GM10847 (cell line): Measurements from ENCODE around the gene TRIM3.

Experiments
- POLR2A ChIP-seq: IDR thresholded peaks from 2 replicates; pipeline ENCODE4 v1.6.1; 2011; ENCODE audit not compliant: insufficient read length; ENCODE audit errors: extremely low read depth

Gene TRIM3

DNA sequence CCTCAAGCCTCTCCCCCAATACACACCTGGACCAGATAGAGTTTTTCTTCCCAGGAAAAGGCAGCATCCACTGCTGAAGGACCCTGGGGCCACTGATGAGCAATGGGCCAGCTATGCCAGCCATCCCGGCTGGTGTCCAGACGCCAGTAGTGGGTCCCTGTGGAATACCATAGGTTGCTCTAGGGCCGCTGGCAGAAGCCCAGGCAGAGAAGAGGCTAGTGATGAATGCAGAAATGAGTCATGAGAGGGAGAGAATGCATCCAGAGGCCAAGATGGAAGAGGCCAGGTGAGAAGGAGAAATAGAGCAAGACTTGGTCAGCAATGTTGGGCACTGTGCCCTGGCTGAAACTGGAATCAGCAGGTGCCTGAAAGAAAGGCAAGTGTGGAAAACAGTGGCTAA lies 41.9 kb downstream of the TRIM3 start:
- TF ChIP-seq POLR2A = no peak

DNA sequence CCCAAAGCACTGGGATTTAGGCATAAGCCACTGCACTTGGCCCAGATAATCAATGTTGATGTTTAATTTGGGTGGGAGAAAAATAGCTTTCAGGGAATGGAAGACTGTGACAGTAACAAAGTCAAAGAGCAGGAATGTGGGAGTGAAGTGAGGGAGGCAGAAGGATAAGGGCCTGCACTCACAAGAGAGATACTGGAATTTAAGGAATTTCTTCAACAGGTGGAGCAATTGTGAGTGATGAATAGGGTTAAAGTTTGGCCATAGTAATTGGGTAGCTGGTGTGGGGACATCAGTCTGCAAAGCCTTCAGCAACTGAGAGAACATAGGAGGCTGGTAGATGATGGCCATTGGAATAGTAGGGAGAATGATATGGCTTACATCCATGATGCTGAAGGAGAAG lies 46.2 kb downstream of the TRIM3 start:
- TF ChIP-seq POLR2A = no peak

DNA sequence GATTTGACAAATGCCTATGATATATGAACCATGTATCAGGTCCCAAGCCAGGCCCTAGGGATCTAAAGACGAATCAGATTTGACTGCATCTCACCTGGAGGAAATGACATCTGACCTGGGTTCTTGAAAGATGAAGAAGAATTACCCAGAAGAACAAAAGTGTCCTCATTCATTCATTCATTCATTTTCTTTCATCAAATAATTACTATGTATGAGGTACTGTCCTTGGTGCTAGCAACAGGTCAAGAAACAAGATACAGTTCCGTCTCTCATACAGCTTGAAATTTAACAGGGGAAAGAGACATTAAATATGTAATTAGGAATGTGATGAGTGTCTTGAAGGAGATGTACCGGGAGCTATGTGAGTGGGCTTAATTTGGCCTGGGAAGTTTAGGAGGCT lies 53.1 kb downstream of the TRIM3 start:
- TF ChIP-seq POLR2A = no peak

DNA sequence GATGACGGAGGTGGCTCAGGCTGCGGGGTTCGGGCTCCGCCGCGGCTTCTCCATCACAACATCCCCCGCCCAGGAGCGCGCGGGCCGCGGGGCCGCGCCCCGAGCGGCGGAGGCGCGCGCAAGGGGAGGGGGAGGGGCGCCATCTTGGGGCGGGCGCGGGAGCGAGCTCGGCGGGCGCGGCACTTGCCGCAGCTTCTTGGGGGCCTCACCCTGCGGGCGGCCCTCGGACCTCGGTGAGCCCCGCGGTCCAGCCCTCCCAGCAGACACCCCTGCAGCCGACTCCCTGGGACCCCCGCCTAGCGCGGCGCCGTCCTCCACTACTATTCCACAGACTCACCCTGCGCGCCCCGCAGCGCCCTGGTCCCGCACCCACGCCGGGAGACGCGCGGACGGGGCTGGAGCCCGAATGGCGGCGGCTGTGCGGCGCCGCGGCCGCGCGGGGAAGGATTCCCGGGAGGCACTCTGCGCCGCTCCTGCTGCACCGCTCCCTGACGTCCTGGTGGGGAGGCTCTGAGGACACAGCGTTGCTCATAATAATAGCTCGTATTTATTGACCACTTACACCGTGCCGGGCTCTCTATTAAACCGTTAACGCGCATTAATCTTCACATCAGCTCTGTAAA lies 54.6 kb downstream of the TRIM3 start, which contains the start of gene APBB1:
Gene APBB1, minus strand, starts transcription at position 86 of the 623 bp plus-strand sequence. CDS start 7,747 bp downstream, outside the sequence.
- TF ChIP-seq POLR2A = no peak

DNA sequence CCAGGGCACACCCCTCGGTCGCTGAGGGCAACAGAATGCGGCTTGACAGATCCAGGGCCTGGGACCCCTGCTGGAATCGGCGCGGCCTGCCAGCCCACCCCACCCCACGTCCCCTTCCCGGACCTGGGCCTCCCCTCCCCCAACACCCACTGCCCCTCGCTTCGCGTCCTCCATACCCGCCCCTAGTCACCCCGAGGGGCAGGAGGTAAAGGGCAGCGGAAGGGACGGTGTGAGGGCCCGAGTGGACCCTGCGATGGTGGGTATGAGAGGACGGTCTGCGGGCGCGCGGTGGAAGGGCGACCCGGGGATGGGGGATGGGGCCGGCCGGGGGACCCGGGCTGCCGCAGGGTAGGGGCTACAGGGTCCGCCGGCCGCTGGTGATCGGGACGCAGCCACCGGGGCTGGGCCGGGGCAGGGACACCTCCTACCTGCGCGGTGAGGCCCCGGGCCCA lies 55.2 kb downstream of the TRIM3 start:
- no peak for TF ChIP-seq POLR2A

- TF ChIP-seq POLR2A = no peak
Measured at GRCh38 chr11:6417907-6418556, 55.7 kb downstream of the TRIM3 start.

DNA sequence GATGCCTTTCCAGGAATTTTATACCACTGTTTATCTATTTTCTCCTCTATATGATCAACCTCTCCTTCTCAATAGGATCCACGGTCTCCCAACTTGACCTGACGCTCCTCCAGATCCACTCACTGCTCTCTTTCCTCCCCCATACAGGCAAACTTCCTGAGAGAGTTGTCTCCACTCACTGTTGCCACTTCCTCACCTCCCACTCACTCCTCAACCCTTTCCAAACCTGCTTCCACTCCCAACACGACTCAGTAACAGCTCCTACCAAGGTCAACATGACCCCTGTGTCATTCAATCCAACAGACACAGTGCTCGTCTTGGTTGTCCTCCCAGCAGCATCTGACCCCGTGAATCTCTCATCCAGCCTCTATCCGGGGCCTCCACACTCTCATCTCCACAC lies 57.9 kb downstream of the TRIM3 start:
- no peak for TF ChIP-seq POLR2A

DNA sequence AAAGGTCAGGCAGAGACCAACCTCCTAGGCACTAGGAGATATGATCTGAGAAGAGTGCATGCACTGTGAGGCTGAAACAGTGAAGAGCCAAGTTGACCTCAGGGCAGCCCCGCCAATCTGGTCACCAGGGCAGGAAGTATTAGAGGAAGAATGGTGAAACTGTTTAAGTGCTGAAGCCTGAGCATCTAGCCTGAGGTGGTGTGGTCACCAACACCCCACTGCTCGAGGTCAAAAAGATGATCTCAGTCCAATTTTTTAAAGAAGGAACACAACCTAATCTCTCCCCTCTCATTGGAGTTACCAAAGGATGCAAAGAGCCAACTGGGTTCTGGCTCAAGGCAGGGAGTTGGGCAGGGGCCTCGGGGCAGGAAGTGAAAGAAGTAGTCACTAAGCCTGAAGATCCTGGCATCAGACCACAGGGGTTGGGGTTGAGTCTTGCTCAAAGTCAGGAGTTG lies 58.8 kb downstream of the TRIM3 start:
- no peak for TF ChIP-seq POLR2A

DNA sequence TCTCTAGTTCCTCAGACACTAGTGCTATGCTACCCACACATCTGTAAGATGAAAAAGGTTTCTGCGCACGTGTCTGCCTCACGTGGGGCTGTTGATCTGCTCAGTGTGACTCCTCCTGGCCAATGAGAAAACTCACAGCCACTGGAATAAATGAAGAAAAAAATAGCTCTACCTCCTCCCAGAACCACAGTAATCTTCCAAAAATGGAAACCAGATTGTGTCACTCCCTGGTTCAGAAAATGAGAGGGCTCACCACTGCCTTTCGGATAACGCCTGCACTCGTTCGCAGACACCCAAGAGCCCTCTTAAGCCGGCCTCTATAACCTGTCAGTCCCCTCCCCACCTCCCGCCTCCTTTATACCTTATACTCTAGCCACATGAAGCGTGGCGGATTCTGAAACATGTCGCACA lies 59.9 kb downstream of the TRIM3 start:
- no peak for TF ChIP-seq POLR2A

DNA sequence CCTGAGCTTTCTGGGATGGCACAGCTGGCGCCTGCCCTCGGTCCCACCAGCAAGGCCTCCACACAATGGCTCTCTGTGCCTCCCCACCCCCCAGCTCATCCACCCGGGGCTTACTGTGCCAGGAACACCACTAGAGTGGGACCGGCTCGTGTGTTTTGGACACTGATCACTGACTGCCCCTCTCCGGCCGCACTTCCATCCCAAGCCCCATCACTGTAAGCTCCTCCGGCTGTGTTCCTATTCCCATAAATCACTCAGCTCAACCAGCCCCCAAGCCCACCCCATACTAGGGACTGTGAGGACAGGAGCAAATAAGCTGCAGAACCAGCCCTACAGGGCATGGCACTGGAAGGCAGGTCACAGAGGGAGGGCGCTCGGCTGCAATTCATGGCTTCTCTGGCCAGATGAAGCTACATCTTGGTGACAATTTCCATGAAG lies 62.1 kb downstream of the TRIM3 start:
- no peak for TF ChIP-seq POLR2A

GRCh38 chr11:6410695-6411430 lies 62.9 kb downstream of the TRIM3 start:
- no peak for TF ChIP-seq POLR2A

DNA sequence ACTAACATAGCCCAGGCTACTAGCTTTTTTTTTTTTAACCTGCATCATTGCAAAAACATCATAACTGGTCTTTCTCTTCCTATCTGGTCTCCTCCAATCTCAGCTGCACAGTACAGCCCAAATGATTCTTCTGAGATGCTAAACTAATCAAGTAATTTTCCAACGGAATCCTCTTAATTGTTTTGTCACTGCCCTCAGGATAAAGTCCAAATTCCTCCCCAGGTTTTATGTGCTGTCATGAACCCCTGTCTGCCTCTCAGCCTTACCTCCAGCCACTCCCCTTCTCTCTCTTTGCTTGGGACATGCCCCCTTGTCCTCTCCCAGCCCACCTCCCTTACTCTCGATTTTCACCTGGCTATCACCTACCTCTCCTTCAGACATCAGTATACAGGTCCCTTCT lies 67.4 kb downstream of the TRIM3 start:
- TF ChIP-seq POLR2A = no peak

GRCh38 chr11:6405846-6406245 lies 67.9 kb downstream of the TRIM3 start:
- no peak for TF ChIP-seq POLR2A

DNA sequence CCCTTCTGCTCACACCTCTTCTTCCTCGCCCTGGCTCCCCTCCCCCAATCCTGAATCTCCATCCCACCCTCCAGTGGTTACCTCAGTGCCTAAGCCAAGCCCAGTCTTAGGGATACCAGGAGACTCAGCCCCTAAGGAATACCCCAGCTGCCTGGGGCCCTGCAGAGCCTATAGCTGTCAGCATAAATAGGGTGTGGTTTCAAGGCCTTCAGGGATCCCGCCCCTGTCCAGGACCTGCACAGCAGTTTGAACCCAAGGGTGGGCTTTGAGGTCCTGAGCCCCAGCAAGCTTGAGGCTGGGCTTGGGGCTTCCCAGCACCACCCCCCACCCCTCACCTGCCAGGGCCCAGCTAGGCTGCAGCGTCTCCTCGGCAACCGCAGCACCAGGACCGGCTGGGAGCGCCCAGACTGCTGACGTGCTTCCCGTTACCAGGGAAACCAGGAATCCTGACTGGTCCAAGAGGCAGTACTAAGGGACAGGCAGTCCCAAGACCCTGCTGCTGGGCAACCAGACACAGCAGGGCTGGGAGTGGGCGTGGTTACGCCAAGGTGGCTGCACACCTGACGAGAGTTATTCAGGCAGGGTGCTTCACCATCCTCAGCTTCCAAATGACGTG lies 68.6 kb downstream of the TRIM3 start:
- no peak for TF ChIP-seq POLR2A

- TF ChIP-seq POLR2A = no peak
Measured at GRCh38 chr11:6404342-6405051, 69.2 kb downstream of the TRIM3 start.
